Middle frontal gyrus (tissue), 1 donor: ENCODE results near the gene GLO1.
A peak's percentile ranks its signal among the peaks of the same experiment; 100 is the strongest.

Source experiments
- DNase-seq: peaks from one replicate; pipeline ENCODE4 v3.0.0-alpha.2; 2015; ENCODE audit warnings: low spot score; ENCODE audit errors: extremely low spot score

The GLO1 gene

DNA sequence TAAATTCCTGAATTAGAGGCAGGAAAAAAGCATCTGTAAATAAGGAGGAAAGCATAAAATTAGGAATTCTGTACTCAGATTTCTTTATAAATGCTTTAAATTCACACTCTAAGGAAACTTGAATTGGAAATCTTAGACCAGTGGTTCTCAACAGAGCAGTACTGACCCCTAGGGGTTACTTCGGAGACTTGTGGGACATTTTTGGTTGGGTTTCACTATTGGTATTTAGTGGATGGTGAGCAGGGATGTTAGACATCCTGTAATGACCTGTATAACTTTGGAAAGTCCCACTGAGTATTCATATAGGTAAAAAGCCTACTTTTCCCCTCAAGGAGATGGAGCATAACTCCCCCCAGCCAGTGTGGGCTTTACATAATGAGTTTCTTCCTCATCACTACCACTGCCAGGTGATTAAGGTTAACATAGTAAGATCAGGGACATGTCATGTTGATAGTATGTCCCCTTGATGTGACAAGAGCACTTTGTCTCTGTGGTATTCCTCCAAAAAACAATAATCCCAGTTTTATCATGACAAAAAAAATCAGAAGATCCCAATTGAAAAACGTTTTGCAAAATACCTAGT lies 31.0 kb downstream of the GLO1 start:
- no peak for DNase-seq

DNA sequence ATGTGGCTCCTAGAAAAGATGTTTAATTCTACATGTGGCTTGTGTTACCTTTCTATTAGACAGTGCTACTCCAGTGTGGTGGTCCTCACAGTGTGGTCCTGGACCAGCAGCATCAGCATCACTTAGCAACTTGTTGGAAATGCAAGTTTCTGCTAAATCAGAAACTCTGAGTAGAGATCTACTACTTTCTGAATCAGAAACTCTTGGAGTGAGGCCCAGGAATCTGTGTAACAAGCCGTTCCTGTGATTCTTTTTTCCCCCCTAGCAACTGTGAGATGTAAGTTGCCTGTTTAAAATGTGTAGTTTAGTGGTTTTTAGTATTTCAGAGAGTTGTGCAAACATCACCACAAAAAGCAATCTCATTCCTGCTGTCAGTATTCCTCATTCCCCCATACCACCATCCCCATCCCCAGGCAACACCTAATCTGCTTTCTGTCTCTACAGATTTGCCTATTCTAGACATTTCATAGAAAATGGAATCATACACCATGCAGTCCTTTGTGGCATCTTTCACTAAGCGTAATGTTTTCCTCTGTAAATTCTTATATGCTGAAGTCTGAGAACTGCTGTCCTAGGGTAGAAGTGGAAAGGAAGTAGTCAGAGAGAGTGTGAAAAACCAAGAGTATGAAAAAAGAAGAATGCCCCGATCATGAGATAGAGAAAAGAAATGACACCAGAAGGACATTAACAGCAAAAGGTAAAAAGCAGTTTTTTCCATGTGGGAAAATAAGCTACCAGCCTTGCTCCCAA lies 44.4 kb downstream of the GLO1 start:
- DNase-seq = no peak

DNA sequence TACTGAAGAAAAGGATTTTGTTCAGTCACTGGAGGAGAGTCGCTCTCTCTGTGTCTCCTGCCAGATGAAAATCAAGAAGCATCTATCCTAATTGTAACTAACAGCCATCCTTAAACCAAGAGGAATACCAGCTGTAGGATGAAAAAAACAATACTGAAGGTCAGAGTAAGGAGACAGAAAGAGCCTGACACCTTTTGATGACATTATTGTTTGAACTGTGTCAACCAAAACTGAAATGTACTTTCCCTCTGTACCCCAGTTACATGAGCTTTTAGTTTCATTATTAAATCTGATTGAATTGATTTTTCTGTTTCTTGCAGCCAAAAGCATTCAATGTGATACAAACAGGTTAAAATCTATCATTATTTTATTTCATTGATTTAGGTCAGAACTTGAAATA lies 46.0 kb downstream of the GLO1 start:
- DNase-seq = no peak

DNA sequence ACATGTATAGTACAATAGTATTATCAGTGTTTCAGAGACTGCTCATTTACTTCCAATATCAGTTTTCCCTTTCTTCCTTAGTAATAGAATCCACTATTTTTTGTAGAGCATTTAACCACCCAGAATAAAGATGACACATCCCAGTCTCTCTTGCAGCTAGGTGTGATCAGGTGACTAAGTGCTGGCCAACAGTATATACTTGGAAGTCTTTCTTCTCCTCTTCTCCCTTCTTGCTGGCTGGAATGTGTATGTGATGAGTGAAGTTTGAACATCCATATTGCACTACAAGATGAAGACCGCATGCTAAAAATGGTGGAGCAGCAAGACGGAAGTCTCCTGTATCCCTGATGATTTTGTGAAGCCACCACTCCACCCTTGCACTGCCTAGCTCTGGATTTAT lies 48.7 kb downstream of the GLO1 start:
- no peak for DNase-seq

DNA sequence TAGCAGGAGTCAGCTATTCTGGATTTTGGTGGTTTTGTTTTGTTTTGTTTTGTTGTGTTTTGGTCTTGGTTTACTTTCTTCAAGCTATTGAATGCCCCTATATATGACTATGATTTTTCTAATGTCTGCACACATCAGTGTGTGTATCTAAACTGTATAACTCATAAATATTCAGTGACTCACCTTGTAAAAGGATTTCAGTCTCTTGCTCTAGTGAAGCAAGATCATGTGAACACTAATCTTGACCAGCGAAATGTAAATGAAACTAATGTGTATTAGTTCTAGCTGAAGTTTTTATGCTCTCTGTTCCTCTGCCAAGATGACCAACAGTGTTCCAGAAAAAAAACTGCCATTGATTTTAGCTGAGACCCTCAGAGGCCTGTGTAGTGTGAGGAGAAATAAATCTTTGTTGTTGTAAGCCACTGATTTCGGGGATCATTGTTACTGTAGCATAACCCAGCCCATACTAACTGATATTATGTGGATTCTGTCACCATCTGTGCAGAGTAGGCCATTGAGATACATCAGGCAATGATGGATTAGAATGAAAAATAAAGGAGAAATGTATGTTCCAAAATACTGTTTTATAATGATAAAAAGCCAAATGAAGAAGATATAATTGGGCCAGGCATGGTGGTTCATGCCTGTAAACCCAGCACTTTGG lies 51.7 kb downstream of the GLO1 start:
- no peak for DNase-seq

DNA sequence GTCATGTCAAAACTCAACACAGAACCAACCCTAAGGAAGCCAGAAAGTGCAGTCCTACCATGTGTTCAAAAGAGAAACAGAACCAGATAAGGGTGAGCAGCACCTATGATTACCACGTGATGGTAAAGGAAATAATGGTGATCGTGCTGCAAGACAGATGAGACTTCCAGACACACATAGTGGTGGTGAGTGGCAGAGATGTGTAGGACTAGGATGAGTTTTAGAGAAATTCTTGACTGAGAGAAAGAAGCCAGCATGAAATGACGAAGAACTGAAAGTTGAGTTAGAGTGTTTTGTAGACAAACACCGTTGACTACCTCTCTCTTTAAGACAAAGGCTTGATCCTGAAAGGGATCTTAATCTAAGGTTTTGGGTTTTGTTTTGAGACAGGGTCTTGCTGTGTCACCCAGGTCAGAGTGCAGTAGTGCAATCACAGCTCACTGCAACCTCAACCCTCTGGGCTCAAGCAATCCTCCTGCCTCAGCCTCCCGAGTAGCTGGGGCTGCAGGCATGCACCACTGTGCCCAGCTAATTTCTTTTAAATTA lies 52.7 kb downstream of the GLO1 start:
- no peak for DNase-seq

DNA sequence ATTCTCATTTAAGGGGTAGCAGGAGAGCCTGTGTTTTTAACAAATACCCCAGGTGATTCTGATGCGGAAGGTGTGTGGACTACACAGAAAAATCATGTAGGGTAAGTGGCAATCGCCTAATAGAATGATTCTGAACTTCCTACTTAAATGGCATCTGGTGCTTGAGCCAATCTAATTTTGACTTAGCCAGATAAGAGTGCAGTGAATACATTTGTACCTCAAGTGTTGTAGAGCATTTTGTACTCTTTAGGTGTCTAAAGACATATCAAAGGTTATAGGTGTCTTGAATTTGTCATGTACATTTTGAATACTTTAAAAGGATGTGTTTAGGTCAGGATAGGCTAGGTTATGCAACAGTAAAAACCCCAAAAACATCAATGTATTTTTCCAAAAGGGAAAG lies 53.2 kb downstream of the GLO1 start:
- DNase-seq = no peak

DNA sequence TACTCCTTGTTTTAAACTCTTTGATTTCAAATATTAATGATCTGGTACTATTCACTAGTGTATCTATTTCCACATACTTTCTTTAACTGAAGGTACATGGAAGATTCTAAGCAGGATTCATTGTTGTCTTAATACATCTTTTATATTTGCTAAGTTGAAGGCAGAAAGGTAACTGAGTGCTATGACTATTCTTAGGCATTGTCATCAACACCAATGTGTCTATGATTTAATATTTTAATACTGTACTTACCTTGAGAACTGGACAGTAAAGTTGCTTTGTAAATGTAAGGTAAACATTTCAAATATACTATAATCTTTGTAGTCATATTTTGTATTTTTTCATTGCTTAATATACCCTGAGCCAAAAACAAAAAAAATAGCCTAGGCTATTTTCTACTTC lies 54.3 kb downstream of the GLO1 start:
- DNase-seq = no peak

DNA sequence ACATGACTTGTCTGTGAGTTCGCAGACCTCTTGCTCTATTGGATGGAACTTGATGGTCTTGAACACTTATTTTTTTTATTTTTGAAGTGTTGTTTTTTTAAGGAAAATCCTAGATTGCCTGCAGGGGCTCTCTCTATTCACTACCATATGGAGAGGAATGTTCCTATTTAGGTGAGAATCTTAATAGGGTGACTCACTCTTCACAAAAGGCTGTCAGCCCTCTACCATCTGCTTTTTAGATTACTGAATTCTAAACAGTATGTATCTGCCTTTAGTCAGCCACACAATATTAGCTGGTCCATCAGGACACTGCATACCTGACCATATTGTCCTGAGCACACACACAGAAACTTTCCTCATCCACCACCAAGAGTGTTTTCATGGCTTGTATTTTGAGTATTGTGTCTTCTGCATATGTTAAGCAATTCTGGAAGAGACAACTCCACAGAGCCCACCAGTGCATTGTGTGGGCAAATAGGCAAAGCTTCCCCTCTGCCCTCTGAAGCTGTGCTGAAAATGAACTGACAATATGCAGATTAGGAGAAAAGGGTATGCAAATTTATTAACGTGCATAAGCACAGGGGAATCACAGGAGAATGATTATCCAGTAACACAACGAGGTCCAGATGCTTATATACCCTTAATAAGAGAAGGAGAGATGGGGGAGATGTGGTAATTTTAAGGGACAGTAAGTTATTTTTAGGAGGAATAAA lies 56.6 kb downstream of the GLO1 start:
- no peak for DNase-seq

DNA sequence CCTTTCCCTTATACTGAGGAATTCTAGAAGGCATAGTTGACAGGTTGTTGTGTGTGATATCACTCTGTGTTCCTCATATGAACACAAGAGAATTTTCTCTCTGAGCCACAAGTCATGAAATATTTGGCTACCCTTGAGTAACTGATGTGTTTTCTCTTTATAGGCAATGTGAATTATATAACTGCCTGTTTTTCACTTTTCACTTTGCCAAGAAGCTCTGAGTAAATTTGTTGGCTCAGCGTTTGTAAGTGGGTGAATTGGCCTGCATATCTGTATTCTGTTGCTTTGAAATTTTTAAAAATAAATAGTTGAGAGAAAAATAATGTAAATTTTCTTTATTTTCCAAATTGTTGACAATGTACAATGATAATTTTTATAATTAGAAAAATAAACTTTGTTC lies 58.0 kb downstream of the GLO1 start:
- peak; percentile 50 for DNase-seq

DNA sequence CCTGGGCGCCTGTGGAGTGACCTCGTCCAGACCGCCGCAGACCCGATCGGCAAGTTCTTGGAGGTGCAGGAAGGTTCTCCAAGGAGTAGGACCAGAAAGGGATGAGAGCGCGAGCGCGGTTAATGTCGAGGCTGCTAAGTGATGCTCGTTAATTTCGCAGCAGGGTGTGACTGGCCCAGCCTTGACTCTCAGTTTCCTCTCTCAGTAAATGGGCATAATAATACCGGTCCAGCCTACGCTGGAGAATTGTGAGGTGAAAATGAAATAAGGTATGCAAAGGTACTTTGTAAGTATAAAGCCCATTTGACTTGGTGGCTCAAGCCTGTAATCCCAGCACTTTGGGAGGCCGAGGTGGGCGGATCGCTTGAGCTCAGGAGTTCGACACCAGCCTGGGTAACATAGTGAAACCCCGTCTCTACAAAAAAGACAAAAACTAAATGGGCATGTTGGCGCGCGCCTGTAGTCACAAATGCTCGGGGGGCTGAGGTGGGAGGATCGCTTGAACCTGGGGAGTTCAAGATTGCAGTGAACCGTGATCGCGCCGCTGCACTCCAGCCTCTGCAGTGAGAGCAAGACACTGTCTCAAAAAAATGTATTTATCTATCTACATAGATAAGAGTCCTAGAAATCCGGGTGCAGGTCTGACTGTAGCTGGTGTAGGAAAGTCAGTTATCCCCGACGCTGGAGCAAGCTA lies 62.6 kb downstream of the GLO1 start:
- no peak for DNase-seq

DNA sequence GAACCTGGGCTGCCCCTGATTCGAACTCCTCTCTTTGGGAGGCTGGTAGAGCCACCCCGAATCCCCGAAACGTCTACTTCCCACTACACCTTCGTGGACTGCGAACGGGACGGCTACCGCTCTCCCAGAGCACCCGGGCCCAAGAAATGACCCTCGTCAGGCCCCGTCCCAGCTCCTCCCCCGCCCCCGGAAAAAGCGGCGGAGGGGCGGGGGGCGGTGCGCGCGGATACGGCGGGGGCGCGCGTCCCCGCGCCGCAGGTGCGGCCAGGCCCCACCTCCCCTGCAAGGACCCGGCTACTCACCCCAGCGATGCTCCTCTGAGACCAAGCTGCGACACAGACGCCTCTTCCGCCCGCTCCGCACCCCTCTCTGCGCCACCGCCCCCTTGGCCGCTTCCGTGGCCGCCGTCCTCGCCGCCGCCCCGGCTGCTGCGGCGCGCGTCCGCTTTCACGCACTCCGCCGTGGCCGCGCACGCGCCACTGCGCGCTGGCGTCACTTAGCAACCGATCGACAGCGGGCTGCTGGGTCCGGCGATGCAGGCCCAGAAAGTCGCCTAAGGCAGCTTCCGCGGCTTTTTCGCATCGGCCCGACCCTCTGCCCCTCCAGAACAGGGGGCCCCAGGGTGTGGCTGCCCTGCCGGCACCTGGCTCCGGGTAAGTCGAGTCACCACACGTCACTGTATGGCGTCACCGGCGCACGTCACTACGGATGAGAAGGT lies 63.3 kb downstream of the GLO1 start, which contains the start of gene BTBD9:
TSS of gene BTBD9 (minus strand) at position 432 of the 718 bp plus-strand sequence.
- peak; percentile 78 for DNase-seq

DNA sequence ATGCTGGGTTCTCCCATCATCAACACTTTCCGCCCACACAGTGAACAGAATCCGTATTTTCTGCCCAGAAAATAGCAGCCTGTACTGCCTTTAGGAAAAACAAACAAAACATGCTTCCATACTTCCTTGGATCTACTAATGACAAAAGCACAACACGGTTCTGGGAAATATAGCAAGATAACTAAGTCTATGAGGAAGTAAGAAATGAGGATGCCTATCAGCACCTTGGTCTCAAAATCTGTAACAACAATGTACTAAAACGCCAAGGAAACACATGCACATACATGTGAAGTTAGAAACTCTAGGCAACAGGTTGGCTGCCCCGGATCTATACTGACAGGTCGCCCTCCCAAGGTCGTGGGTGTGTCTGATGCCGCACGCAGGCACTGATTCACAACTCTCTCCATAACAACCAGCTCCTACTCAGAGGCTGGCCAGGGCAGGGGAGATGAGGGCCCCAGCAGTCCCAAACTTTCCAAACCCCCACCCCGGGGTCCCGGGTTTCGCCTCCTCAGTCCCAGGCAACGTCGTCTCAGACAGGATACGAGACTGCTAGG lies 63.9 kb downstream of the GLO1 start:
- no peak for DNase-seq

DNA sequence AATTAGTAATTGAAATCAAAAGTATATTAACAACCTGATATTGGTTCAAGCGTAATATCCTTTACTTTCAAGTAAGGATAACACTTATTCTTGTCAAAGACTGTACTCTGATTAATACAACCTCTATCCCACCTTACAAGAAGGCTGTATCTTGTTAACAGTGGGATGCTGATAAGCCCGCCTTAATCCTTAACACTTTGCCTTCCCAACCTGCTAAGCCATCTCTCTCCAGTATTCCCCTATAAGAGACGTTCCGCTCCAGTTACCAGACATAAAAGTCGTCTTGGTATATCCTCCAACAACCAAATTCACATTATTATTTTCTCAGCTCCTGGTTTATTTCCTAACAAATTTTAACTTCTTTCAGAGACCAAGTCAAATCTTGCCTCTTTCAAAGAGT lies 65.2 kb downstream of the GLO1 start:
- no peak for DNase-seq

DNA sequence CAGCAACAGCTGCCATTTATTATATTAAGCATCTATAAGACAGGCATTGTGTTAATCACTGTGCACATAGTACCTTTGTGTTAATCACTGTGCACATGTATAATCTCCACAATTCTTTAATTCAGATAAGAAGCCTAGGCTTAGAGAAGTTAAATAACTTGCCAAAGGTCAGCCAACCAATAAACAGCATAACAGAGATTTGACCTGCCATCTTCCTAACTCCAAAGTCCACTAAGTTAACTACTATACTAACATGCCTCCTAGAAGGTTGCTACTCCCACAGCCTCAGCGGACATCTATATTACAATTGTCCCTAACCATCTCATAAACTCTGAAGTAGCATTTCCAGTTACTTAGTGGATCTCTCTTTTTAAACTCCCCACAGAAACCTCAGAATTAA lies 66.9 kb downstream of the GLO1 start:
- DNase-seq = no peak

DNA sequence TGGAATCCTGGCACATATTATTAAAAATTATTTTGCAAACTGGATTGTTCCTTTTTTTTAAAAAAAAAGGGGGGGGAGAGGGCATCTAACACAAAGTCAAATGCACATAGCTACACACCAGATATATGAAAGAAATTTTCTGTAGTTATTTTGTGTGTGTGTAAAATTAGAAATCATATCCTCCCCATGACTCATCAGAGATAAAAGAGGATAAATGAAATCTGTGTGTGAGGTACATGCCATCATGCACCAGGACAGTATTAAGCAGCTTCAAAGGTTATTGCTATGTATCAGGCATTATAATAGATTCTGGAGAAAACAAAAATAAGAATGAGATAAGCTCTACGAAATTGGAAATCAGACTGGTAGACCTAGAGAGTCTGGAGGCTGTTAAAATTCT lies 68.4 kb downstream of the GLO1 start:
- DNase-seq = no peak

DNA sequence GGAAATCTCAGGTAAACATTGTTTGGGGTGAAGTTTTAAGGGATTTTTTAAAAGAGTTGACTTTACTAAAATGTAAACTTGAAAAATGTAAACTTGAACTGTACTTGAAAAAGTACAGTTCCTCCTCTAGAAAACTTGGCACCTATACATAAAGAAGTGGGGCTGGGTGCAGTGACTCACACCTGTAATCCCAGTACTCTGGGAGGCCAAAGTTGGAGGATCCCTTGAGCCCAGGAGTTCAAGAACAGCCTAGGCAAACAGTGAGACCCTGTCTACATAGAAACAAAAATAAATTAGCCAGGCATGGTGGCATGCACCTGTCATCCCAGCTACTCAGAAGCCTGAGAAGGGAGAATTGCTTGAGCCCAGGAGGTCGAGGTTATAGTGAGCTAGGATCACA lies 70.5 kb downstream of the GLO1 start:
- DNase-seq = no peak

DNA sequence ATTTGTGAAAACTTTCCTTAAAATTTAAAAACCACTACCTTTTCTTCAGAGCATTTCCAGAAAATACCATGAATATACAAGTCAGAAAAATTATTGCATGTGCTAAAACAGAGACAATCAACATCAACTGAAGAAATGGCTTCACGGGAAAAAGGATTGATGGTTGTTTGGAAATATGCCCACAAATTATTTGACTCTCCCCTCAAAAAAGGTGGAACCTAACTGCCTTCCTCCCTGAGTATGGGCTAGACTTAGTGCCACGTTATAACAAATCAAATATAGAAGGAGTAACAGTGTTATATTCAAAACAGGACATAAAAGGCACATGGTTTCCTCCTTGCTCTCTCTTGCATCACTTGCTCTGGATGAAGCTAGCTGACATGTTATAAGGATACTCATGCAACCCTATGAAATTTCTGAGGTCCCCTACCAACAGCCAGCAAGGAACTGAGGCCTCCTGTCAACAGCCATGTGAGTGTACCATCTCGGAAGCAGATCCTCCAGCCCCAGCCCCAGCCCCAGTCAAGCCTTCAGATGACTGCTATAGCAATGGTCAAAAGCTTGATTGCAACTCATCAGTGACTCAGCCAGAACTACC lies 71.7 kb downstream of the GLO1 start:
- DNase-seq = no peak
